Neural progenitor cell (in vitro differentiated cells): Measurements from ENCODE around the gene BCHE.

ENCODE experiments used
- EZH2 ChIP-seq: fragments of 200-600 bp; sonication (generic); IDR thresholded peaks from 2 replicates; pipeline ENCODE4 v1.6.1; 2017; ENCODE audit warnings: antibody characterized with exemption, mild to moderate bottlenecking, moderate library complexity
- EZH2phosphoT487 ChIP-seq: fragments of 200-600 bp; sonication (generic); IDR thresholded peaks from 2 replicates; pipeline ENCODE4 v1.6.1; 2017; ENCODE audit warnings: antibody characterized with exemption
- TF ChIP-seq, protein P1 (sequence below): fragments of 200-600 bp; sonication (generic); IDR thresholded peaks from 2 replicates; pipeline ENCODE4 v1.5.1; 2017; ENCODE audit warnings: antibody characterized with exemption, mild to moderate bottlenecking

DNA sequence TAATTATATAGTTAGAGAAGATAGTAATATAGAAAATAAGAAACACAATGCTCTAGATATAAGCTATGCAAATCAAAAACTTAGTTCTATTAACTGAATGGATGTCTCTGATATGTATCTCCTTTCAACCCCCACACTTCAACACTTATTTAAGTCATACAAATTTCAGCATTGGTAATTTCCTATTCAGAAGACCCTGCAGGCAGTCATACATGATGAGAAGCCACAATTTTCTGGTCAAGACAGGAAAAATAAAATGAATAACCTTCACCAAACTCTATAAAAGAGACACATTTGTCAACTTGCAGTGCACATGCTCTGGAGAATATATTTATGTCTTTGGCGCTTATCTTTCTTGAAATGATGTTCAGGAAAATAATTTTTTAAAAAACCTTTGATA lies 578 bp upstream of the BCHE start:
- TF ChIP-seq, protein P1, sequence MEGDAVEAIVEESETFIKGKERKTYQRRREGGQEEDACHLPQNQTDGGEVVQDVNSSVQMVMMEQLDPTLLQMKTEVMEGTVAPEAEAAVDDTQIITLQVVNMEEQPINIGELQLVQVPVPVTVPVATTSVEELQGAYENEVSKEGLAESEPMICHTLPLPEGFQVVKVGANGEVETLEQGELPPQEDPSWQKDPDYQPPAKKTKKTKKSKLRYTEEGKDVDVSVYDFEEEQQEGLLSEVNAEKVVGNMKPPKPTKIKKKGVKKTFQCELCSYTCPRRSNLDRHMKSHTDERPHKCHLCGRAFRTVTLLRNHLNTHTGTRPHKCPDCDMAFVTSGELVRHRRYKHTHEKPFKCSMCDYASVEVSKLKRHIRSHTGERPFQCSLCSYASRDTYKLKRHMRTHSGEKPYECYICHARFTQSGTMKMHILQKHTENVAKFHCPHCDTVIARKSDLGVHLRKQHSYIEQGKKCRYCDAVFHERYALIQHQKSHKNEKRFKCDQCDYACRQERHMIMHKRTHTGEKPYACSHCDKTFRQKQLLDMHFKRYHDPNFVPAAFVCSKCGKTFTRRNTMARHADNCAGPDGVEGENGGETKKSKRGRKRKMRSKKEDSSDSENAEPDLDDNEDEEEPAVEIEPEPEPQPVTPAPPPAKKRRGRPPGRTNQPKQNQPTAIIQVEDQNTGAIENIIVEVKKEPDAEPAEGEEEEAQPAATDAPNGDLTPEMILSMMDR, result no peak
- TF ChIP-seq EZH2 (no peak), EZH2phosphoT487 (no peak)
